Breast epithelium (tissue), 4 donors: ENCODE measurements around the gene MAOB. TPM values are rescaled to one million over a fixed set of nuclear protein-coding genes. Genes with fewer than 3 reads are reported as not detected.
A peak's percentile ranks its signal among the peaks of the same experiment; 100 is the strongest.

Experiments
- DNase-seq, 2 donors: peaks; one replicate each; pipeline ENCODE4 v3.0.0-alpha.2; 2019; ENCODE audit warnings: low spot score in 2 of 2
- H3K27ac ChIP-seq, 2 donors: fragments of 200-600 bp; sonication (generic) in 1 of 2; one replicate each; pipeline ENCODE4 v1.5.1; 2016 to 2019; ENCODE audit warnings: mild to moderate bottlenecking in 1 of 2
- H3K27me3 ChIP-seq, 2 donors: fragments of 200-600 bp; sonication (generic) in 1 of 2; one replicate each; pipeline versions ENCODE4 v1.5.1 to v1.6.0; 2017 to 2019; ENCODE audit warnings: control low read depth in 1 of 2, mild to moderate bottlenecking in 1 of 2
- H3K36me3 ChIP-seq: fragments of 200-600 bp; one replicate; pipeline ENCODE4 v1.5.1; 2019
- H3K4me1 ChIP-seq, 2 donors: fragments of 200-600 bp; sonication (generic); one replicate each; pipeline ENCODE4 v1.5.1; 2016 to 2019; ENCODE audit warnings: control low read depth in 1 of 2
- H3K4me3 ChIP-seq, 3 donors: fragments of 200-600 bp; sonication (generic); 1 replicate in 2 of 3; 2 replicates in 1 of 3; pipeline ENCODE4 v1.5.1; 2016 to 2019; ENCODE audit warnings: mild to moderate bottlenecking in 3 of 3, moderate library complexity in 2 of 3
- H3K9me3 ChIP-seq, 2 donors: fragments of 200-600 bp; sonication (generic) in 1 of 2; one replicate each; pipeline ENCODE4 v1.5.1; 2016 to 2019; ENCODE audit warnings: control low read depth in 1 of 2
- CTCF ChIP-seq, 3 donors: fragments of 450-650 bp; IDR thresholded peaks; one replicate each; pipeline ENCODE4 v1.5.1; 2016 to 2017; ENCODE audit warnings: antibody characterized with exemption in 3 of 3, mild to moderate bottlenecking in 3 of 3, moderate library complexity in 3 of 3
- POLR2A ChIP-seq: fragments of 450-650 bp; IDR thresholded peaks from one replicate; pipeline ENCODE4 v1.6.1; 2016; ENCODE audit warnings: antibody characterized with exemption, mild to moderate bottlenecking, moderate library complexity
- POLR2AphosphoS5 ChIP-seq, 3 donors: sonication (generic); formaldehyde crosslinking; IDR thresholded peaks; one replicate each; pipeline ENCODE4 v1.6.1; 2017; ENCODE audit warnings: antibody characterized with exemption in 3 of 3
- intact Hi-C: fragments of 100-400 bp; cut with DNase I; formaldehyde crosslinking; loops from one replicate; pipeline ENCODE4 v1.15.1; 2023; ENCODE audit warnings: low total_unique reads
- total RNA-seq, 3 donors: library from RNA; depleted of rRNA; stranded (reverse); fragments of >200 nt; gene quantifications; one replicate each; pipeline ENCODE4 v1.1.0, GENCODE V29; 2016

MAOB gene
- total RNA-seq, 3 donors from 2014 or later: 42.0 to 46.0 (median 43.7) TPM

GRCh38 chrX:43745938-43746721 is 136.1 kb downstream of the MAOB start:
- intact Hi-C loops: no loop called here
- TF ChIP-seq CTCF (IDR thresholded peaks at IDR 0.05): no peak
- TF ChIP-seq POLR2AphosphoS5 (IDR thresholded peaks at IDR 0.05): no peak
- no peak for TF ChIP-seq POLR2A
- no peaks in the 10 kb centered on the region for H3K4me1 ChIP-seq
- H3K27ac ChIP-seq: no peak overlapping the region
- no peak overlapping the region for H3K4me3 ChIP-seq
- H3K27me3 ChIP-seq: peaks cover 0 to 53% of the 10 kb centered on the region in 2 donors
- no peaks in the 10 kb centered on the region for H3K9me3 ChIP-seq
- DNase-seq: no peak
- no peaks in the 10 kb centered on the region for H3K36me3 ChIP-seq

GRCh38 chrX:43744284-43744683 is 138.0 kb downstream of the MAOB start:
- TF ChIP-seq POLR2A (no peak), POLR2AphosphoS5 (IDR thresholded peaks at IDR 0.05) (no peak), CTCF (IDR thresholded peaks at IDR 0.05) (no peak)
- no peak overlapping the region for H3K4me3 ChIP-seq

GRCh38 chrX:43743100-43743822 is 139.0 kb downstream of the MAOB start:
- no peaks in the 10 kb centered on the region for H3K36me3 ChIP-seq
- peak overlapping the region in 1 of 2 donors; percentile 11 for H3K27ac ChIP-seq
- no peaks in the 10 kb centered on the region for H3K9me3 ChIP-seq
- no peak overlapping the region for H3K4me3 ChIP-seq
- H3K4me1 ChIP-seq: no peaks in the 10 kb centered on the region
- TF ChIP-seq POLR2A (no peak), CTCF (IDR thresholded peaks at IDR 0.05) (no peak), POLR2AphosphoS5 (IDR thresholded peaks at IDR 0.05) (no peak)
- no peak for DNase-seq
- intact Hi-C loops: loop anchor here (5.0 kb wide), 2 partner anchors 81 to 149 kb away; no protein-coding TSS in a partner anchor
- peaks cover 0 to 41% of the 10 kb centered on the region in 2 donors for H3K27me3 ChIP-seq

More at GRCh38 chrX:43744284-43744683, 138.0 kb downstream of the MAOB start:
- peaks cover 0 to 41% of the 10 kb centered on the region in 2 donors for H3K27me3 ChIP-seq
- intact Hi-C loops: loop anchor here (5.0 kb wide), 2 partner anchors 82 to 148 kb away; no protein-coding TSS in a partner anchor
- DNase-seq: no peak
- H3K9me3 ChIP-seq: no peaks in the 10 kb centered on the region
- H3K36me3 ChIP-seq: no peaks in the 10 kb centered on the region
- H3K4me1 ChIP-seq: no peaks in the 10 kb centered on the region
- no peak overlapping the region for H3K27ac ChIP-seq

GRCh38 chrX:43741843-43742573 is 140.2 kb downstream of the MAOB start:
- Histone ChIP-seq H3K4me3 (no peak overlapping the region), H3K27me3 (peaks cover 0 to 38% of the 10 kb centered on the region in 2 donors), H3K36me3 (no peaks in the 10 kb centered on the region), H3K27ac (peak overlapping the region in 1 of 2 donors; percentile 72), H3K4me1 (no peaks in the 10 kb centered on the region), H3K9me3 (no peaks in the 10 kb centered on the region)
- TF ChIP-seq POLR2AphosphoS5 (IDR thresholded peaks at IDR 0.05) (no peak), POLR2A (no peak), CTCF (IDR thresholded peaks at IDR 0.05) (no peak)
- DNase-seq: peak in 1 of 2 donors; percentile 22
- intact Hi-C loops: loop anchor here (5.0 kb wide), 2 partner anchors 80 to 150 kb away; no protein-coding TSS in a partner anchor
